ENCODE results near the gene NOP10. TPM values are rescaled to one million over a fixed set of nuclear protein-coding genes. Genes with fewer than 3 reads are reported as not detected.

Gene NOP10
- total and polyA plus RNA-seq, 12 donors, result 136 to 353 (median 172) TPM

- no peak for DNase-seq
- TF ChIP-seq POLR2A (IDR thresholded peaks at IDR 0.05), result no peak
- TF ChIP-seq, protein P1, sequence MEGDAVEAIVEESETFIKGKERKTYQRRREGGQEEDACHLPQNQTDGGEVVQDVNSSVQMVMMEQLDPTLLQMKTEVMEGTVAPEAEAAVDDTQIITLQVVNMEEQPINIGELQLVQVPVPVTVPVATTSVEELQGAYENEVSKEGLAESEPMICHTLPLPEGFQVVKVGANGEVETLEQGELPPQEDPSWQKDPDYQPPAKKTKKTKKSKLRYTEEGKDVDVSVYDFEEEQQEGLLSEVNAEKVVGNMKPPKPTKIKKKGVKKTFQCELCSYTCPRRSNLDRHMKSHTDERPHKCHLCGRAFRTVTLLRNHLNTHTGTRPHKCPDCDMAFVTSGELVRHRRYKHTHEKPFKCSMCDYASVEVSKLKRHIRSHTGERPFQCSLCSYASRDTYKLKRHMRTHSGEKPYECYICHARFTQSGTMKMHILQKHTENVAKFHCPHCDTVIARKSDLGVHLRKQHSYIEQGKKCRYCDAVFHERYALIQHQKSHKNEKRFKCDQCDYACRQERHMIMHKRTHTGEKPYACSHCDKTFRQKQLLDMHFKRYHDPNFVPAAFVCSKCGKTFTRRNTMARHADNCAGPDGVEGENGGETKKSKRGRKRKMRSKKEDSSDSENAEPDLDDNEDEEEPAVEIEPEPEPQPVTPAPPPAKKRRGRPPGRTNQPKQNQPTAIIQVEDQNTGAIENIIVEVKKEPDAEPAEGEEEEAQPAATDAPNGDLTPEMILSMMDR (IDR thresholded peaks at IDR 0.05), result no peak
- Histone ChIP-seq H3K27me3 (no peaks in the 10 kb centered on the region), H3K36me3 (replicated peaks in 1 of 2) (peaks cover 0 to 9% of the 10 kb centered on the region in 2 donors), H3K27ac (peak overlapping the region in 2 of 5 donors; percentile 18 to 86), H3K9me3 (replicated peaks in 1 of 3) (no peaks in the 10 kb centered on the region), H3K4me3 (peak overlapping the region in 1 of 4 donors; percentile 77), H3K4me1 (replicated peaks in 1 of 2) (peaks cover 5 to 20% of the 10 kb centered on the region in 2 donors)
- intact Hi-C loops (cut with DNase I), result no loop called here
- 71 to 75% (median 73%) methylated on average over 3 of the region's 3 CpGs for WGBS, 4 donors
Measured at GRCh38 chr15:34335176-34336032, 7.5 kb downstream of the NOP10 start.

DNA sequence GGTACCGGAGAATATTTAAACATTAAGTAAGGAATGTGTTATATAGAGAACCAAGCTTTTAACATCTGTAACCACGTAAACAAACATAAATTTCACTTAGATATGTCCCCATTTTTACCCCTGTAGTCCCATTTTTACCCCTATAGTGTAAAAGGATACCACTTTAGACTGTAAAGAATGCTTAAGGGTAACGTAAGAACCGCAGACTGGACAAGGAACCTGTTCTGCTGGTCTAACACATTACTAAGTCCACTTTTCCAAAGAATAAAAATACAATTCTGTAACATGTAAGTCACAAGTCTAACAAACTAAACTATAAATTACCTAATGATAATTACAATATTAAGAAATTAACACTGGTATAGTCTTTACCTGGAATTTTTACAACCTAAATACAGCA, 8.3 kb downstream of the NOP10 start:
- no peaks in the 10 kb centered on the region for H3K9me3 ChIP-seq (replicated peaks in 1 of 3)
- H3K36me3 ChIP-seq (replicated peaks in 1 of 2), result peaks cover 0 to 9% of the 10 kb centered on the region in 2 donors
- H3K27ac ChIP-seq, result peak overlapping the region in 2 of 5 donors; percentile 9 to 40
- WGBS, 4 donors, result 75 to 84% (median 80%) methylated on average over 4 of the region's 4 CpGs
- intact Hi-C loops (cut with DNase I), result no loop called here
- H3K4me1 ChIP-seq (replicated peaks in 1 of 2), result peaks cover 5 to 20% of the 10 kb centered on the region in 2 donors
- no peak for DNase-seq
- peak overlapping the region in 1 of 4 donors; percentile 25 for H3K4me3 ChIP-seq
- no peak for TF ChIP-seq POLR2A (IDR thresholded peaks at IDR 0.05)
- TF ChIP-seq, protein P1 (IDR thresholded peaks at IDR 0.05), result no peak
- H3K27me3 ChIP-seq, result no peaks in the 10 kb centered on the region

GRCh38 chr15:34332553-34333120, 10.3 kb downstream of the NOP10 start:
- TF ChIP-seq, protein P1 (IDR thresholded peaks at IDR 0.05), result no peak
- TF ChIP-seq POLR2A (IDR thresholded peaks at IDR 0.05), result no peak
- DNase-seq, result peak in 1 of 7 donors; percentile 21
- no peak overlapping the region for H3K27ac ChIP-seq
- H3K9me3 ChIP-seq (replicated peaks in 1 of 3), result no peaks in the 10 kb centered on the region
- H3K4me3 ChIP-seq, result no peak overlapping the region
- 96 to 98% (median 97%) methylated on average over 6 of the region's 6 CpGs for WGBS, 4 donors
- no peaks in the 10 kb centered on the region for H3K27me3 ChIP-seq
- intact Hi-C loops (cut with DNase I), result no loop called here
- no peaks in the 10 kb centered on the region for H3K36me3 ChIP-seq (replicated peaks in 1 of 2)
- peaks cover 5 to 15% of the 10 kb centered on the region in 2 donors for H3K4me1 ChIP-seq (replicated peaks in 1 of 2)

DNA sequence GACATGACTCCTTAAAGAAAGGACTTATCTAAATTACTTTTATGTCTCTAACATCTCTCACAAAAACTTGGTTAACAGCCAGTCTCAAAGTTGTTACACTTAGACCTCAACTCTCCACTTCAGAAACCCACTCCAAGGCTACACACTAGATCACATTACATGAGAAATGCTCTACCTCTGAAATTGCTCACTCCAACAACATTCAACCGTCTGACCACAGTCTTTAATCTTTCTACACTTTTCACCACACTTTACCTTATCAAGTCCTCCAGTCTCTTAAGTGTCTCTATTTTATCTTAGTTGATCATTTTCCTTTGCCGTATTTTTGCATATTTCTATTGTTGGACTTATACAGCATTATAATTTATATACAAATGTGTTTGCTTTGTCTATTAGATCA, 11.1 kb downstream of the NOP10 start:
- TF ChIP-seq, protein P1 (IDR thresholded peaks at IDR 0.05), result no peak
- no peak for TF ChIP-seq POLR2A (IDR thresholded peaks at IDR 0.05)
- no peaks in the 10 kb centered on the region for H3K9me3 ChIP-seq (replicated peaks in 1 of 3)
- no peak for DNase-seq
- WGBS, 4 donors, result 77 to 88% (median 81%) methylated on average over 2 of the region's 2 CpGs
- no peak overlapping the region for H3K4me3 ChIP-seq
- H3K27me3 ChIP-seq, result no peaks in the 10 kb centered on the region
- intact Hi-C loops (cut with DNase I), result no loop called here
- no peak overlapping the region for H3K27ac ChIP-seq
- peaks cover 2 to 12% of the 10 kb centered on the region in 2 donors for H3K4me1 ChIP-seq (replicated peaks in 1 of 2)
- no peaks in the 10 kb centered on the region for H3K36me3 ChIP-seq (replicated peaks in 1 of 2)

All from adrenal gland (tissue), 12 donors.